ENCODE measurements around the gene C16orf95. TPM values are rescaled to one million over a fixed set of nuclear protein-coding genes. Genes with fewer than 3 reads are reported as not detected.
A peak's percentile ranks its signal among the peaks of the same experiment; 100 is the strongest.

The C16orf95 gene
- total RNA-seq, 1 donor from 2014 or later = 5.0 TPM

DNA sequence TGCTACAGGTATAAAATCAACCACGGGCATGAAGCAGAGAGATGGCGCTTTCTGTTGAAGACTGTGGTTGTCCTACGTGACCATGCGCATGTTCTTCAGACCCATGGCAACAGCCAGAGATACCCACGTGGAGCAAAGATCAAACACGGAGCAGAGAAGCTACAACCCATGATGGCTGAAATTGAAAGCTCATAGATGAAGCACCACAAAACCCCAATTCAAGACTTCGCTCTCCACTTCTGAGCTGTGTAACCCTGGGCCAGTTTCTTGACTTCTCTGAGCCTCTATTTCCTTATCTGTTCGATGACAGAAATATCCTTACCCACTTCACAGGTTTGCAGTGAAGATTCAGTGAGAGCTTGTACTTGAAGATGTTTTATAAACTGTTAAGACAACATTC, 49.6 kb downstream of the C16orf95 start:
- TF ChIP-seq, protein P1, sequence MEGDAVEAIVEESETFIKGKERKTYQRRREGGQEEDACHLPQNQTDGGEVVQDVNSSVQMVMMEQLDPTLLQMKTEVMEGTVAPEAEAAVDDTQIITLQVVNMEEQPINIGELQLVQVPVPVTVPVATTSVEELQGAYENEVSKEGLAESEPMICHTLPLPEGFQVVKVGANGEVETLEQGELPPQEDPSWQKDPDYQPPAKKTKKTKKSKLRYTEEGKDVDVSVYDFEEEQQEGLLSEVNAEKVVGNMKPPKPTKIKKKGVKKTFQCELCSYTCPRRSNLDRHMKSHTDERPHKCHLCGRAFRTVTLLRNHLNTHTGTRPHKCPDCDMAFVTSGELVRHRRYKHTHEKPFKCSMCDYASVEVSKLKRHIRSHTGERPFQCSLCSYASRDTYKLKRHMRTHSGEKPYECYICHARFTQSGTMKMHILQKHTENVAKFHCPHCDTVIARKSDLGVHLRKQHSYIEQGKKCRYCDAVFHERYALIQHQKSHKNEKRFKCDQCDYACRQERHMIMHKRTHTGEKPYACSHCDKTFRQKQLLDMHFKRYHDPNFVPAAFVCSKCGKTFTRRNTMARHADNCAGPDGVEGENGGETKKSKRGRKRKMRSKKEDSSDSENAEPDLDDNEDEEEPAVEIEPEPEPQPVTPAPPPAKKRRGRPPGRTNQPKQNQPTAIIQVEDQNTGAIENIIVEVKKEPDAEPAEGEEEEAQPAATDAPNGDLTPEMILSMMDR (IDR thresholded peaks at IDR 0.05) = no peak
- H3K36me3 Mint-ChIP-seq (ENCODE audit: unreplicated experiment) = peaks cover 6% of the 10 kb centered on the region
- no peaks in the 10 kb centered on the region for H3K9me3 Mint-ChIP-seq (ENCODE audit: unreplicated experiment)
- H3K27me3 Mint-ChIP-seq (ENCODE audit: unreplicated experiment) = no peaks in the 10 kb centered on the region
- H3K4me3 Mint-ChIP-seq (ENCODE audit: unreplicated experiment) = no peak overlapping the region
- H3K4me1 Mint-ChIP-seq (ENCODE audit: unreplicated experiment) = peaks cover 6% of the 10 kb centered on the region
- no peak for DNase-seq (ENCODE audit: extremely low spot score, unreplicated experiment)
- no peak overlapping the region for H3K27ac Mint-ChIP-seq (ENCODE audit: unreplicated experiment)

DNA sequence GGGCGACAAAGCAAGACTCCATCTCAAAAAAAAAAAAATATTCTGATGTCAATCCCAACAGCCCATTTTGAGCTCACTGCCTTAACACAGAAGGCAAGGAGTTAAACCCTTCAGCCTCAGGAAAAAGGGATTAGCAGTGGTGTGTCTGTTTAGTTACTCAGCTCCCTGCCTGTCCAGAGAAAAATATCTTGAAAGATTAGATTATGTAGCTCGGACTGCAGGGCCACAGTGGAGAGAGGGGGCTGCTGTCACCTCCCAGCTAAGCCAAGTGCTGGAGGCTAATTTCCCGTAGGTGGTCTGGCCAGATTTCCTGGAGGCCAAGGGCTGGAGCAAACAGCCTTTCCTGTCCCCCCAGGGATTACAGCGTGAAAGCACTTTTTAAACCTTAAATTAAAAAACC, 50.3 kb downstream of the C16orf95 start:
- H3K27me3 Mint-ChIP-seq (ENCODE audit: unreplicated experiment) = no peaks in the 10 kb centered on the region
- no peak overlapping the region for H3K27ac Mint-ChIP-seq (ENCODE audit: unreplicated experiment)
- TF ChIP-seq, protein P1 (IDR thresholded peaks at IDR 0.05) = no peak
- H3K9me3 Mint-ChIP-seq (ENCODE audit: unreplicated experiment) = no peaks in the 10 kb centered on the region
- H3K36me3 Mint-ChIP-seq (ENCODE audit: unreplicated experiment) = peaks cover 6% of the 10 kb centered on the region
- H3K4me3 Mint-ChIP-seq (ENCODE audit: unreplicated experiment) = no peak overlapping the region
- H3K4me1 Mint-ChIP-seq (ENCODE audit: unreplicated experiment) = peaks cover 7% of the 10 kb centered on the region
- no peak for DNase-seq (ENCODE audit: extremely low spot score, unreplicated experiment)

DNA sequence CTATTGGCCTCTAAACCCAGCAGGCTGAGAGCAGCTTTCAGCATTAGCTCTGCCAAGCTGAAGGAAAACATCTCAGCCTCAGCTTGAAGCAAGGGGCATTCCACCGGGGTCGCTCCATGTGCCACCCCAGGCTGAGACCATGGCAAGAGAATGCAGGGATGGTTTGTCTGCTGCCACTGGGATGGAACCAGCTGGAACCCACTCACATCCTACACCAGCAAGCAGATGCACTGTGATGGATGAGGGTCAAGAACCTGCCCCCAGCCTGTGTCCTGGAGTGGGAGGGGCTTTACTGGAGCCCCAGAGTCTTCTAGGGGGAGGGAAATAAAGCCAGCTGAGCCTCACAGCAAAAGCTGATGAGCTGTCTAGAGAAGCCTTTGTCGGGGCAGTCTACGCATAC, 51.9 kb downstream of the C16orf95 start:
- peaks cover 11% of the 10 kb centered on the region for H3K4me1 Mint-ChIP-seq (ENCODE audit: unreplicated experiment)
- peaks cover 5% of the 10 kb centered on the region for H3K9me3 Mint-ChIP-seq (ENCODE audit: unreplicated experiment)
- no peaks in the 10 kb centered on the region for H3K27me3 Mint-ChIP-seq (ENCODE audit: unreplicated experiment)
- TF ChIP-seq, protein P1 (IDR thresholded peaks at IDR 0.05) = no peak
- peaks cover 6% of the 10 kb centered on the region for H3K36me3 Mint-ChIP-seq (ENCODE audit: unreplicated experiment)
- no peak for DNase-seq (ENCODE audit: extremely low spot score, unreplicated experiment)
- no peak overlapping the region for H3K27ac Mint-ChIP-seq (ENCODE audit: unreplicated experiment)
- no peak overlapping the region for H3K4me3 Mint-ChIP-seq (ENCODE audit: unreplicated experiment)

DNA sequence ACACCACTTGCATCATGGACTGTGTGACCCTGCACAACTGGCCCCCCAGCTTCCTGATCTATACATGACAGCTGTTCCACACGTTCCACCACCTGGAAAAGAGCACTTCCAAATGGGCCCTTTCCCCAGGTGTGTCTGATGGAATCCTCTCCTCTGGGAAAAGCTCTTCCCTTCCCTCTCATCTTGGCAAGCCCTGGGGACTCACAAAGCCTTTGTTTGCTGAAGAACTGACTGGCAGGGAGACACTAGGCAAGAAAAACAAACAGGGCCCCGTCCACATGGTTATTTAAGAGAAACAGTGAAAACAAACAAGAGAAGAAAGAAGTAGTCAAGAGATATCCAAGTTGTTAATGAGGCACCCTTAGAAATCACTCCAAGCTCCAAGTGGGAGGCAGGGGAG, 52.6 kb downstream of the C16orf95 start:
- TF ChIP-seq, protein P1 (IDR thresholded peaks at IDR 0.05) = no peak
- Mint-ChIP-seq H3K4me1 (ENCODE audit: unreplicated experiment) (peaks cover 11% of the 10 kb centered on the region), H3K27me3 (ENCODE audit: unreplicated experiment) (no peaks in the 10 kb centered on the region), H3K4me3 (ENCODE audit: unreplicated experiment) (no peak overlapping the region), H3K36me3 (ENCODE audit: unreplicated experiment) (peaks cover 6% of the 10 kb centered on the region), H3K9me3 (ENCODE audit: unreplicated experiment) (peaks cover 5% of the 10 kb centered on the region), H3K27ac (ENCODE audit: unreplicated experiment) (peak overlapping the region; percentile 54)
- no peak for DNase-seq (ENCODE audit: extremely low spot score, unreplicated experiment)

DNA sequence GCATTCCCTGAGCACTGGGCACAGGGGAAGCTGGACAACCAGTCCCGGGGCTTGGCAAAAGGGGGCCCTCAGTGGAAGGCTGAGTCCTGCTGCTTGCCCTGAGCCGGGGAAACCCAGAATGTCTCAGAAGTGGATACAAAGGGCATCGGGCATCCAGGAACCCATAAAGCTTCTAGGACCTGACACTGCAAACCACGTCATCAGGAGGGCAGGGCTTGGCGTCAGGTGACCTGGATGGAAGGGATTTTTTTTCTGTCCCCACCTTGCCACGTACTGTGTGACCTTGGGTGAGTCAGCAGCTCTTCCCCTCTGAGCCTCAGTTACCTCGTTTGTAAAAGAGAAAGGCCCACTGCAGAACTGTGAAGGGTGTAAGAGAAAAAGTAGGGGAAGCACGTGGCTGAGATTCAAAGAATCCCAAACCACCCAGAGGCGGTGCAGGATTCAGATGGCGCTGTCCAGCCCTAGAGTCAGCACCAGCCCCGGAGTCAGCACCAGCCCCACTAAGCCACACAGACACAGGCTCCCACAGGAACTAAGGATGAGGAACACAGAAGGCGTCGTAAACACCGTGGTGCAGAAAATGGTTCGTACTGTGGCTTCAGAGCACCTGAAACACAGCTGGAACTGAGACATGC, 53.7 kb downstream of the C16orf95 start:
- Mint-ChIP-seq H3K4me3 (ENCODE audit: unreplicated experiment) (no peak overlapping the region), H3K27me3 (ENCODE audit: unreplicated experiment) (no peaks in the 10 kb centered on the region), H3K27ac (ENCODE audit: unreplicated experiment) (no peak overlapping the region), H3K36me3 (ENCODE audit: unreplicated experiment) (peaks cover 3% of the 10 kb centered on the region), H3K9me3 (ENCODE audit: unreplicated experiment) (peaks cover 5% of the 10 kb centered on the region), H3K4me1 (ENCODE audit: unreplicated experiment) (peaks cover 11% of the 10 kb centered on the region)
- no peak for DNase-seq (ENCODE audit: extremely low spot score, unreplicated experiment)
- TF ChIP-seq, protein P1 (IDR thresholded peaks at IDR 0.05) = no peak

Measured in osteocyte (in vitro differentiated cells).